ENCODE results near the gene DAB2IP.

Gene DAB2IP

DNA sequence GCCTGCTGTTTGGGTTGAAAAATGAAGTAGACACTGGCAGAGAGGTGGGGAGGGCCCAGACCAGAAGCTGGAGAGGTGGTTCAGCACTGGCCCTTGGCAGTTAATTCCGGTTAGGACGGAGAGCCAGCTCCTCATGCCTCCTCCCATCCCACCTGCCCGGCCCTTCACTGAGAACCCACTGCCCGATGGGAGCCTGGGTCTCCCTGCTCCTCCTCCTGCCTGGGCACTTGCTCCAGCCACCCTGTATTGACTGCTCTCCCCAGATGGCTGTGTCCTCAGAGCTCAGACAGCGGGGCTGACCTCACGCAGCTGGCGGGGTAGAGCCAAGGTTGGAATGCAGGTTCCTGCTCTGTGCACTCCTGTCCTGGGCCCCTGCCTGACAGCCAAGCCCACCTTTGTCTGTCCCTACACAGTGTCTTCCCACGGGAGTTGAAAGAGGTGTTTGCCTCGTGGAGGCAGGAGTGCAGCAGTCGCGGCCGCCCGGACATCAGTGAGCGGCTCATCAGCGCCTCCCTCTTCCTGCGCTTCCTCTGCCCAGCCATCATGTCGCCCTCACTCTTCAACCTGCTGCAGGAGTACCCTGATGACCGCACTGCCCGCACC is 114.7 kb downstream of the DAB2IP start:
- DNase-seq, result no peak

DNA sequence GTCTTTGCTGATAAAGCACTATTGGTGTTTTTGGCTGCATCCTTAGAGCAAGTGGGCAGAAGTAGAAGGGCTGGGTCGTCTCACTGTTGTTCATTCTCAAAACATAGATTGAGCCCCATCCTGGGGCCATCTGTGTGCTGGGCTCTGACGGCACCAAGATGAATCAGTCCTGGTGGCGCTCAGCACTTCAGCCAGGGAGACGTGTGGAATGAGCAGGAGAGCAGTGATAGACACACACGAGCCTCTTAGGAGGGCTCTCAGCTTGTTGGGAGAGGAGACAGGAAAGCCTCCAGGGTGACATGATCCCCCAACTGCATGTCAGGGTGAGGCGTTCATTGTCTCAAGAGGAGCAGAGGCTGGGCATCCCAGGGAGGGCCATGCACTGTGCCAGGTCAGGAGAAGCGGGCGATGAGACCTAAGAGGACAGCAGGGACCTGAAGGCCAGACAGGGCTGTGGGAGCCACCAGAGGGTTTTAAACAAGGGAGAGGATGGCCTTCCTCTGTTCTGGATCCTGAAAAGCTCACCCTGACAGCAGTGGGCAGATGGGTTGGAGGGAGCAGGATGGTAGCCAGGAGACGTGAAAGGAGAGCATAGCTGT is 115.8 kb downstream of the DAB2IP start:
- no peak for DNase-seq

DNA sequence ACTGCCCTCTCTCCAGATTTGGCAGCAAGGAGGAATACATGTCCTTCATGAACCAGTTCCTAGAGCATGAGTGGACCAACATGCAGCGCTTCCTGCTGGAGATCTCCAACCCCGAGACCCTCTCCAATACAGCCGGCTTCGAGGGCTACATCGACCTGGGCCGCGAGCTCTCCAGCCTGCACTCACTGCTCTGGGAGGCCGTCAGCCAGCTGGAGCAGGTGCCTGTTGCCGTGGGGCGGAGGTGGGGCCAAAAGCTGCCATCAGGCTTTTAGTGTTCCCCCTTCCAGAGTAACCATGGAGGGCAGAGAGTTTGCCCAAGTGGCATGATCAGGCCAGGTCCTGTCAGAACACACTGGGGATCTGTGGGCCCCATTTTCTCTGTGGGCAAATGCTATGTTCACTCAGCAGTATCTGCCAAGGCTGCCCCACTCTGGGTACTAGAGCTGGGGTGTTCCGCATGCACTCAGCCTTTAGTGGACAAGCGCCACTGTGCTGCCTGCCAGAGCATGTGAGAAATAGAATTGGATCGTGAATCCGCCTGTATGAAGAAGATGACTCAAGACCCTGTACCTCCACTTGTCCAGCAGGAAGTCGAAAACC is 117.1 kb downstream of the DAB2IP start:
- DNase-seq, result no peak

GRCh38 chr9:121769939-121770338 is 118.5 kb downstream of the DAB2IP start:
- DNase-seq, result no peak

DNA sequence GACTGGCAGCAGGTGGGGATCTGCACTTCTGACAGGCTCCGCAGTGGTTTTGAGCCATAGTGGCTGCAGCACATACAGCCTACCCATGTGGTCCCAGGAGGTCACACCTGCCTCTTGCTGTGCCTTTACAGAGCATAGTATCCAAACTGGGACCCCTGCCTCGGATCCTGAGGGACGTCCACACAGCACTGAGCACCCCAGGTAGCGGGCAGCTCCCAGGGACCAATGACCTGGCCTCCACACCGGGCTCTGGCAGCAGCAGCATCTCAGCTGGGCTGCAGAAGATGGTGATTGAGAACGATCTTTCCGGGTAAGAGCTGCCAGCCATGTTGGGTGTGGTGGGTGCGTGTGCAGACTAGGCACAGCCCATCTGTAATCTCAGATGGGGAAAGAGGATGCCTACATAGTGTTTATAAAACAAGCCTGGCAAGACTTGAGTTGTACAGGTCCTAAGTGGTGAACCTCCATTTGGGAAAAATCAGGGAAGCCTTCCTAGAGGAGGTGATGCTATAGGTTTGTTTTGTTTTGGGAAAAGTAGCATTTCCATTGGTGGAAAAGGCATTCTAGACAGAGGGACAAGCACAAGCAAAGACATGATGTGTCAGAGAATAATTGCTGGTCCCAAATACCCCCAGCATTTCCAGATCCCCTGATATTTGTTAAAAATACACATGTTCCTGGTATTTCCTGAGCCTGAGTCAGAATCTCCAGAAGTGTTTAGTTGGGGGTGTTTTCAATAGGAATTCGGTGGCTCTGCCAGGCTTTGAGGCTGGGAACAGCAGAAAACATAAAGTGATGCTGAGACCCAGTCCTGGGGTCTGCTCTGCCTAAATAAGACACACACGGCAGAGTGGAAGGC is 119.2 kb downstream of the DAB2IP start:
- no peak for DNase-seq

- no peak for DNase-seq
Observed at GRCh38 chr9:121771418-121771817, 120.0 kb downstream of the DAB2IP start.

GRCh38 chr9:121771851-121772599 is 120.6 kb downstream of the DAB2IP start:
- no peak for DNase-seq

GRCh38 chr9:121772600-121773285 is 121.3 kb downstream of the DAB2IP start:
- no peak for DNase-seq

- no peak for DNase-seq
Observed at GRCh38 chr9:121773286-121773953, 122.0 kb downstream of the DAB2IP start.

DNA sequence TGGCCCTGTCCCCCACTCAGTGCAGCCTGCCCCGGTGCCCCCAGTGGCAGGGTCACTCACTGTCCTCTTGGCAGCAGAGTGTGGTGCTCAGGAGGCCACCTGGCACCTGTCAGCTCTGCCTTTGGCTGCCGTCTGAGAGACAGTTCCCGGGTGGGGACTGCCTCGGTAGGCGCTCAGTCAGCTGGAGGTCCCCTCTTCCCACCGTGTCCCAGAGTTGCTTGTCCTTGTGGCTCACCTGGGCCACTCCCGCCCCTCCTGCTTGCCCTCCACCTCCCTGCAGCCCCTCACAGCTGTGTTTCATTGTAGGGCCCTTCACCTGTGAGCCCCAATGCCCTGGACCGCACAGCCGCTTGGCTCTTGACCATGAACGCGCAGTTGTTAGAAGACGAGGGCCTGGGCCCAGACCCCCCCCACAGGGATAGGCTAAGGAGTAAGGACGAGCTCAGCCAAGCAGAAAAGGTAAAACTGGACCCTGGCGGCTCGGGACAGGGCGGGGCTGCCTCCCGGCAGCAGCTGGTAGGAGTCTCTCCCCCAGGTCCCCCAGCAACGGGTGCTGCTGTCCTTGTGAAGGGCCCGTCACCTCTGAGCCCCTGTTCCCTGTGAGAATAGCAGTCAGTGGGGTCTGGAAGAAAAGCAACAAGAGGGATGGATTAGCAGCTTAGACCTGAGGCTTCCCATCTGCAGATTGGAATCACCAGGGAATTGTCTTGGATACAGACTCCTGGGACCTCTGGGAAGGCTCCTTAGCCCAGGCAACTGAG is 122.7 kb downstream of the DAB2IP start:
- no peak for DNase-seq

DNA sequence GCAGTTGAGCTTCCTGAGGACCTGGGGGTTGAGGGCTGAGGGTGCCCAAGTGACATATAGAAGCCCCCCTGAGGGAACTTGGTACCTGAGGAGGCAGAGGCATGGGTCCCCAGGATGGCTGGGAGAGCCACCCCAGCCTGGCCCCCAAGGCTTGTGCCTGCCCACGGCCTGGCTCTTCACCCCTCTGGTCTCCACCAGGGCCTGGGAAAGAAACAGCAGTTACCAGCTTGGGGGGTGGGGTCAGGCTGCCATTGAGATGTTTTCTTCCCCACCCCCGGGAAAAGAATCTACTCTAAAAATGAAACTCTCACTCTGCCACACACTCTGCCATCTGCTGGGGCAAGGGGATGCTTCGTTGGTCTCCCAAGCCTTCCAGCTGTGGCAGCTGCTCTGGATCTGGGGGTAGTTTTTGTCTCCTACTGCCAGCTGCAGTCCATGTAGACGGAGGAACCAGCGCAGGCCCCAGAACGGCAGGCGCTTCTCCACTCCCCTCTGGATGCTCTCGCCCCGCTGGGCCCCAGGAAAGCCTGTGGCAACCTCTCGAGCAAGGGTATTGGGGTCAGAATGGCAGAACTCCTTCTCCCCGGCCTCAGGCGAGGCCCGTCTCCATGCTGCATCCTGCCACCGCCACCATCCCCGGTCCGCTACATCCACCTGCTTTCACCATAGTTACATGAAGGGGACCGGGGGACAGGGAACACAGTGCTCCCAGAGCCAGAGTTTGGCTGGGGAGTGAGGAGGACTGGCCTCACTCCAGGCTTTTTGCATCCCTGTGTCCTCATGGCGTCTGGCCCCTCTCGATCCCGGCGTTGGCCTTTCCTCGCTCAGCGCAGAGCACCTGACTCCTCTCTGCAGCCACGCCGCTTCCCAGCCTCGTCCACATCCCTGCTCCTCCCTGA is 123.5 kb downstream of the DAB2IP start:
- no peak for DNase-seq

GRCh38 chr9:121776001-121776738 is 124.7 kb downstream of the DAB2IP start:
- DNase-seq, result no peak

- no peak for DNase-seq
Observed at GRCh38 chr9:121776739-121777637, 125.6 kb downstream of the DAB2IP start.

- DNase-seq, result no peak
Observed at GRCh38 chr9:121778252-121779225, 127.1 kb downstream of the DAB2IP start.

DNA sequence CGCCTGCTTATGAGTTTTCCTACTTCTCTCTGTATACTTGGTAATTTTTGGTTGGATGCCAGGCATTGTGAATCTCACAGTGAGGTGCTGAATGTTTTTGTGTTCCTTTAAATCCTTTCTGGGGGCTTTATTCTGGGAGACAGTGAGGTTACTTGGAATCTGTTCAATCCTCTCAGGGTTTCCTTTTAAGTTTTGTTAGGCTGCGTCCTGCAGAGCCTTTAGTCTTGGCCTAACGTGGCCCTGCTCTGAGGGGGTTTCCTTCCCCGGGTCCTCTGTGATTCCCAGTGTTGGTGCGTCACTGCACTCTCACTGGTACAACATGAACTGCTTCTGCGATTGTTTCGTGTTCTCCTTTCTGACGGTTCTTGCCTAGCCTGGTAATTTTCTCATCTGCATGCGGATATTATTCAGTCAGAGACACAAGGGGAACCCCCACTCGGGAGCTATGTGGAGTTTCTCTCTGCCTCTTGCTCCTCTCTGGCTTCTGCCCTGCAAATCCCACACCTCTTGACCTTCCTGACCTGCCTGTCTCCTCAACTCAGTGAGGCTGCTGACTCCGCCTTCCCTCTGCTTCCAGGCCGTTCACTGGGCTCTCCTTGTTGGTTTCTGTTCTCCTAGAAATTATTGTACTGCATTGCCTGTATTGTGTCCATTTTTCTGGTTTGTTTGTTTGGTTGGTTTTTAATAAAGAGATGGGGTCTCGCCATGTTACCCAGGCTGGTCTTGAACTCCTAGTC is 128.1 kb downstream of the DAB2IP start:
- no peak for DNase-seq
